Stomach (tissue), 9 donors: Measurements from ENCODE around the gene LYAR. TPM values are rescaled to one million over a fixed set of nuclear protein-coding genes. Genes with fewer than 3 reads are reported as not detected.

ENCODE experiments used
- DNase-seq, 2 donors: peaks; one replicate each; pipeline versions ENCODE4 v3.0.0 to v3.0.0-alpha.2; 2013 to 2019
- H3K27ac ChIP-seq, 5 donors: fragments of 200-600 bp in 4 of 5; sonication (generic) in 4 of 5; one replicate each; pipeline ENCODE4 v1.5.1; 2013 to 2019; ENCODE audit warnings: mild to moderate bottlenecking in 1 of 5, moderate library complexity in 1 of 5
- H3K27me3 ChIP-seq, 3 donors: fragments of 200-600 bp; sonication (generic); one replicate each; pipeline ENCODE4 v1.5.1; 2017 to 2019; ENCODE audit warnings: mixed run types in 1 of 3
- H3K36me3 ChIP-seq, 4 donors: fragments of 200-600 bp; sonication (generic); 1 replicate in 3 of 4; 2 replicates in 1 of 4; pipeline ENCODE4 v1.5.1; 2016 to 2019
- H3K4me1 ChIP-seq, 4 donors: fragments of 200-600 bp; sonication (generic); one replicate each; pipeline ENCODE4 v1.5.1; 2016 to 2019
- H3K4me3 ChIP-seq, 4 donors: fragments of 200-600 bp; sonication (generic) in 3 of 4; one replicate each; pipeline ENCODE4 v1.5.1; 2016 to 2019; ENCODE audit warnings: mild to moderate bottlenecking in 1 of 4
- H3K9me3 ChIP-seq, 4 donors: fragments of 200-600 bp; sonication (generic); one replicate each; pipeline ENCODE4 v1.5.1; 2016 to 2019
- CTCF ChIP-seq, 7 experiments: fragments of 450-650 bp in 4 of 7; fragments of 200-600 bp in 3 of 7; sonication (generic) in 3 of 7; IDR thresholded peaks; one replicate each; pipeline ENCODE4 v1.5.1; 2016 to 2019; ENCODE audit warnings: antibody characterized with exemption in 7 of 7, control low read depth in 2 of 7, mild to moderate bottlenecking in 1 of 7
- EP300 ChIP-seq: sonication (generic); formaldehyde crosslinking; IDR thresholded peaks from one replicate; pipeline ENCODE4 v1.6.1; 2017; ENCODE audit warnings: antibody characterized with exemption
- POLR2A ChIP-seq, 4 donors: fragments of 450-650 bp; IDR thresholded peaks; one replicate each; pipeline ENCODE4 v1.6.1; 2016; ENCODE audit warnings: antibody characterized with exemption in 4 of 4, control low read depth in 2 of 4, mild to moderate bottlenecking in 1 of 4, moderate library complexity in 1 of 4
- POLR2AphosphoS5 ChIP-seq, 3 donors: sonication (generic); formaldehyde crosslinking; IDR thresholded peaks; one replicate each; pipeline ENCODE4 v1.6.1; 2016; ENCODE audit warnings: antibody characterized with exemption in 3 of 3
- WGBS, 5 donors: extraction: QIAGEN DNeasy Blood & Tissue Kit in 3 of 5; methylation state at CpG; one replicate each; pipeline versions ENCODE4 v1.1.5 to v1.1.7; 2013 to 2018; 5-methylcytosine and 5-hydroxymethylcytosine counted together
- intact Hi-C: fragments of 100-400 bp; cut with DNase I; formaldehyde crosslinking; loops from one replicate; pipeline ENCODE4 v1.15.1; 2023; ENCODE audit warnings: low total_unique reads
- polyA plus RNA-seq, 3 donors: library from polyadenylated mRNA; stranded (reverse); fragments of 200-250 nt; gene quantifications; one replicate each; pipeline ENCODE4 v1.2.3, GENCODE V29; 2013
- total RNA-seq, 5 donors: library from RNA; depleted of rRNA; stranded (reverse); fragments of >200 nt; gene quantifications; one replicate each; pipeline versions ENCODE4 v1.1.0 to v1.2.3, GENCODE V29; 2014 to 2016
- donor health status: healthy with polysubstance abuse.
- donor health status: Bipolar disorder and iron deficiency.
- donor health status: healthy.

LYAR gene
- total and polyA plus RNA-seq, 8 donors, result 0.87 to 23.8 (median 8.5) TPM

GRCh38 chr4:4325321-4325720 is 35.4 kb upstream of the LYAR start:
- H3K4me3 ChIP-seq, result no peak overlapping the region
- 87 to 98% (median 94%) methylated on average over 5 of the region's 5 CpGs for WGBS, 5 donors
- no peak overlapping the region for H3K27ac ChIP-seq
- peaks cover 10 to 26% (median 26%) of the 10 kb centered on the region in 4 donors for H3K36me3 ChIP-seq
- no peaks in the 10 kb centered on the region for H3K4me1 ChIP-seq
- no peak for DNase-seq
- intact Hi-C loops, result no loop called here
- TF ChIP-seq POLR2AphosphoS5 (IDR thresholded peaks at IDR 0.05) (no peak), CTCF (IDR thresholded peaks at IDR 0.05) (no peak), EP300 (no peak), POLR2A (IDR thresholded peaks at IDR 0.05) (no peak)
- peaks cover 0 to 6% (median 0%) of the 10 kb centered on the region in 3 donors for H3K27me3 ChIP-seq
- H3K9me3 ChIP-seq, result no peaks in the 10 kb centered on the region

- Histone ChIP-seq H3K27ac (no peak overlapping the region), H3K4me1 (no peaks in the 10 kb centered on the region), H3K36me3 (peaks cover 16 to 40% (median 40%) of the 10 kb centered on the region in 4 donors), H3K9me3 (no peaks in the 10 kb centered on the region), H3K4me3 (no peak overlapping the region), H3K27me3 (peaks cover 0 to 6% (median 0%) of the 10 kb centered on the region in 3 donors)
- no peak for DNase-seq
- no peak for TF ChIP-seq POLR2AphosphoS5 (IDR thresholded peaks at IDR 0.05)
- no peak for TF ChIP-seq EP300
- TF ChIP-seq CTCF (IDR thresholded peaks at IDR 0.05), result no peak
- TF ChIP-seq POLR2A (IDR thresholded peaks at IDR 0.05), result no peak
- 49 to 66% (median 53%) methylated on average over 10 of the region's 10 CpGs for WGBS, 5 donors
- intact Hi-C loops, result no loop called here
Observed at GRCh38 chr4:4323705-4324534, 34.0 kb upstream of the LYAR start.

- no peaks in the 10 kb centered on the region for H3K9me3 ChIP-seq
- H3K27me3 ChIP-seq, result no peaks in the 10 kb centered on the region
- 84 to 88% (median 86%) methylated on average over 17 to 18 of the region's 18 CpGs for WGBS, 5 donors
- H3K36me3 ChIP-seq, result peaks cover 16 to 58% (median 55%) of the 10 kb centered on the region in 4 donors
- H3K4me3 ChIP-seq, result no peak overlapping the region
- H3K4me1 ChIP-seq, result no peaks in the 10 kb centered on the region
- no peak for TF ChIP-seq POLR2AphosphoS5 (IDR thresholded peaks at IDR 0.05)
- TF ChIP-seq EP300, result no peak
- no peak for TF ChIP-seq POLR2A (IDR thresholded peaks at IDR 0.05)
- TF ChIP-seq CTCF (IDR thresholded peaks at IDR 0.05), result no peak
- no peak for DNase-seq
- intact Hi-C loops, result no loop called here
- H3K27ac ChIP-seq, result no peak overlapping the region
Observed at GRCh38 chr4:4321951-4322688, 32.2 kb upstream of the LYAR start.

- Histone ChIP-seq H3K9me3 (no peaks in the 10 kb centered on the region), H3K27ac (no peak overlapping the region), H3K4me3 (no peak overlapping the region), H3K4me1 (no peaks in the 10 kb centered on the region), H3K36me3 (peaks cover 26 to 68% (median 64%) of the 10 kb centered on the region in 4 donors), H3K27me3 (no peaks in the 10 kb centered on the region)
- 93 to 97% (median 95%) methylated on average over 26 of the region's 26 CpGs for WGBS, 5 donors
- intact Hi-C loops, result no loop called here
- TF ChIP-seq POLR2A (IDR thresholded peaks at IDR 0.05) (no peak), CTCF (IDR thresholded peaks at IDR 0.05) (no peak), EP300 (no peak)
- DNase-seq, result no peak
Observed at GRCh38 chr4:4320951-4321714, 31.2 kb upstream of the LYAR start.
